OCI-M1 (cell line): ENCODE data around the gene SLC6A12.
"Not testable (repeated sequence)": the region's sequence is repeated elsewhere in the genome, so short reads cannot be mapped to it uniquely, and the experiment has no call there.

ENCODE experiments used
- DNase-seq: peaks from one replicate; lab custom pipeline; 2025; lab: John Stamatoyannopoulos, UW

The SLC6A12 gene

DNA sequence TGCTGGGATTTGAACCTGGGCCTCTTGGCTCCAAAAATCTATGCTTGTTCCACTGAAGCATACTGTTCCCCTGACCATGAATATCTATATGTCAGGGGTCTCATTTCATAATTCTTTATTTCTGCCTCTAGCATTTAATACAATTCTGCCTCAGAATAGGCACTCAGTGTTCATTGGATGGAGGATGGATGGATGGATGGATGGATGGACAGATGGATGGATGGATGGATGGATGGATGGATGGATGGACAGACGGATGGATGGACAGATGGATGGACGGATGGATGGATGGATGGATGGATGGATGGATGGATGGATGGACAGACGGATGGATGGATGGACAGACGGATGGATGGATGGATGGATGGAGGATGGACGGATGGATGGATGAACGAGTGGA, 3.1 kb upstream of the SLC6A12 start:
- not testable (repeated sequence) for DNase-seq

DNA sequence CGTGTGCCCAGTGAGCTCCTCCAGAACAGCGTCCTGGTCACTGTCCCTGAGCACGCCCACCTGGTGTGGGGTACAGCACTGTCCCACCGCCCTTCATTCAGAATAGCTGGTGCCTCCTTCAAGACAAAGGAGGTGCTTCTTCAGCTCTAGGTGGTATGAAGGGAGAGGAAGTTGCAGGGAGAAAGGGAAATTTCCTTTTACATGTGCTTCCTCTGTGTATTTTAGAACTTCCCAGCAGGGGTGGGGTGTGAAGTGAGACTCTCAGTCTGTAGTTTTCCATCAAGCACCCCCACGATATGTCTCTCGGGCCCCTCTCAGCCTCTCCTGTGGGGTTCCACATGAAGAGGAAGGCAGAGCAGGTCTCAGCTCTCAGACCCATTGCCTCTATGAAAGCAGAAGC, 1.2 kb upstream of the SLC6A12 start:
- DNase-seq, result no peak

DNA sequence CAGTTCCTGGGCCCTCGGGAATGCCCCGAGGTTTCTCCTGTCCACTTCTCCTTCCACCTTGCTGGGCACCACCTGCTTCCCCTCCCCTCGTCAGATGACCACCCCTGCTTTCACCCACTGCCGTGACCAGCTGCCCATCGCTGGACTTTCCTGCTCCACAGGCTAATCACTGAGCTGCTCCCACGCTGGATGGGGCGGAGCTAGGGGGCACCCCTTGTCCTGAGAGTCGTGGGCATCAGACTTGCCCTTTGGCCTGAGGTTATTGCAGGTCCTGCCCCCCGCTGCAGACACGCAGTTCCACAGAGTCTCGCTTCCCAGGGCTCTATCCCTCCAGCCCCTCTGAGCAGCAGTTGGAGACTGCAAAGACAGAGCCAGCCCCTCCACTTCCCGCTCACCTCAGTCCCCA, 427 bp downstream of the SLC6A12 start:
- DNase-seq, result no peak

DNA sequence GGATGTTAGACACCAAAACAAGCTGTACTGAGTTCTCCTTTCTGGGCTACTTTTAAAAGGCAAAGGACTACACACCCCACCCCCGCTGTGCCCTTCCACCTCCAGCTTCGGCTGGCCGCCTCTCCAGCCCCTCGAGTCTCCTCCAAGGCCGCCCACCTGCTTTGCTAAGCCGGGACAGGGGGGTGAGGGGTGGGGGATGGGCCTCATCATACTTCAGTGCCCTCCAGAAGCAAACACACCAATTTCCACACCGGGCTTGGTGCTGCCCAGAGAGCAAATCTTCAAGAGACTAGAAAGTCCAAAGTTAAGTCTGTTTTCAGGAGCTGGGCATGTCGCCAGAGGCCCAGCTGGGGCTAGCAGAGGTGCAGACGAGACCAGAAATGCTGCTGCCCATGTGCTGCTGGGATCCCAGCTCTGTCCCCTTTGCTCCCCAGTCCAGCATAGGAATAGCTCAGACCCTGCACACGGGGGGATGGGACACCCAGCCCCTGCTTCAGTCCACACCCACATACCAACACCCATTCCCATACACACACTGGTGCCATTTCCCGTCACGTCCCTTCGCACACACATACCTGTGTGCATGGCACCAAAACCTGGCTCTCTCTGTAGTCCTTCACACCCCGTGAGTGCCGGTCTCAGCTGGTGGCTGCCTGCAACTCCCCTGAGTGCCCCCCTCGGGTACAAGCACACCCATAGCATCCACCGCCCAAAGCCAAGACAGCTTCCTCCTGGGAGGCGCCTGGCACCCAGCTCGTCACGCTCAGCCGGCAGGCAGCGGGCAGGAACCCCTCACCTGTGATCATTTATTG, 1.0 kb downstream of the SLC6A12 start:
- DNase-seq, result no peak

DNA sequence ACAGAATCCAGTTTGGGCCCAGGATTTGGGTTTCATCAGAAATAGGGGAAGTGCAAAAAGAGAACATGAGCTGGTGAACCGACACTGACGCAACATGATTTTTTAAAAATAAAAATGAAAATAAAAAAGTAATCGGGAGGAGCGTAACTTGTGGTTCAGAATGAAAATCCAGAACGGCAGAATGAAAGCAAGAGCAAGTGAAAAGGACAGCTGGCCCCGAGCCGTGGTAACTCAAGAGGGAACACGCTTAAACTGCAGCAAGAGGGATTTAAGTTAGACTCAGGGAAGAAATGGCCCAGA, 1.6 kb downstream of the SLC6A12 start:
- peak; percentile 36 for DNase-seq

DNA sequence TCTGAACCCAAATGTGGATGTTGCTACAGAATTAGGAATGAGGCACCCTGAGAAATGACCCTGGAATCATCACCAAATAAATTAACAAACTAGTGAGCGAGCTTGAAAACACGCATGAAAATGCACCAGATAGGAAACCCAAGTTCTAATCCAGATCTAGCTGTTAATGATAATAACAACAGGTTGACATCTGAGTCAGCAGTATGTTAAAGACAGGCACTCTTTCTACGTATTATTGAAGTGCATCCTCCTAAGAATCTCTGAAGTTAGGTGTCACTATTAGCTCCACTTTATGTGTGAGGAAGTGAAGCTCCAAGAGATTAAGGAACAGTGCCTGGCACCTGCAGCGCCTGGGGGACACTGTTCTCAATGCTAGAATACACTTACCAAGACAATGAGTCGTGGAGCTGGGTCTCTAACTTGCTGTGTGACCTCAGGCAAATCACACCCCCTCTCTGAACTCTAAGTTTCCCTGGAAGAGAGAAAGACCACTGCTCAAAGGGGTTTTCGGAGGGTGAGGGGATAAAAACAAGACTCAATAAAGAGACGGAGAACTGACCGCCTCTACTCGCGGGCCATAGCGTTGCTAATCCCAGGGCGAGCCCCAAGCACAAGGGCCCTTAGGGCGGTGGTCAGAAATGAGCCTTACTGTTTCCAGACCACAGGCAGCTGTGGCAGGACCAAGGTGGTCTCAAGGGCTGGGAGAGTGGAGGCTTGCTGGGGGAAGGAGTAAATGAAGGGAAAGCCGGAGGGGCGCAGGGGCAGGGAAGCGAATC, 2.1 kb downstream of the SLC6A12 start:
- no peak for DNase-seq

DNA sequence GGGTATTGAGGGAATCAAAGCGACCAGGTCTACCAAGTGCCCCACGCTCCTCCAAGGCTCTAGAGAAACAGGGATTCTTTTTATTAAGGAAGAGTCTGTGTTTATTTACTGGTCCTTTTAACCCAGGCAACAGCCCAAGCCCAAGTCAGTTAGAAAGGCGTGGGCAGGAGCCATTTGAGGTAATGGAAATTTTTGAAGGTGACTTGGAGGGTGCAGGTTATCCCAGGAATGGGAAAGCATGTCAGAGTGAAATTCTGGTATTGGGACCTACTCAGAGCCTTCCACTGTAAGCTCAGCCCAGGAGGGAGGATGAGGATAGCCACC, 2.9 kb downstream of the SLC6A12 start:
- DNase-seq, result no peak

DNA sequence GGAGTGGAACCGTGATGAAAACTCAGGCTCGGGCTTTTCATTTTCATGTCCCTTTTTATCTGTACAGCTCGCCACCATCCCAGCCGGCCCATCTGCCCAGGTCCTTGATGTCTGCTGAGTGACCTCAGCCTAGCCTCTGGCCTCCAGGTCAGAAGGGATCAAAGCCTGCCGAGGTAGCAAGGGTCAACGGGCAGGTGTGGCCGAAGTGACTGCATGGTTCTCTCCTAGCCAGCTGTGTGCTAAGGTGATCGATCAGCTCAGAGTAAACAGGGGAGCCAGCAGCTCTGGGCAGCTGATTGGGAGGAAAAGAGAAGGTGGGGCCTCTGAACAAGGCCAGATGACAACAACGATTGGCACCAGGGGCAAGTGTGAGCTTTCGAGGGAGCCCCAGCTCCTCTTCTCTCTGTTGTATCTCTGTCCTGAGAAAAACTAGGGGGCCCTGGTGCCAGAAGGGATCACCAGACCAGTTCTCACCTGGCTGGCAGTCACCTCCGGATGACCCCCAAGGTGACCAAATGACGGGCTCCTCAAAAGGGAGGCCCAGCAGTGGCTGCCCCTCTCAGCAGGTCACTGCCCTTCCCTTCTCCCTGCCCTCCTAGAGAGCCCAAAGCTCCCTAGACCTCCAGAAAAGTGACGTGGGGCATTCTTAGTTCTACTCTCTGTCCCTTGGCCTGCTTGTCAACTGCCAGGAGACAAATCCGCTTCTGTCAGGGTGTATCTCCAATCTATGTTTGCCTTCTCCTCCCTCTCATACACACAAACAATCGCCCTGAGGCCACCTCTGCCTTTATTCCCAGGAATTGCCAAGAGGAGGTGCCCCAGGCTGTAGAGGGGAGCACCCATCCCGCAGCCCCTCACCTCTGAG, 3.4 kb downstream of the SLC6A12 start:
- no peak for DNase-seq

DNA sequence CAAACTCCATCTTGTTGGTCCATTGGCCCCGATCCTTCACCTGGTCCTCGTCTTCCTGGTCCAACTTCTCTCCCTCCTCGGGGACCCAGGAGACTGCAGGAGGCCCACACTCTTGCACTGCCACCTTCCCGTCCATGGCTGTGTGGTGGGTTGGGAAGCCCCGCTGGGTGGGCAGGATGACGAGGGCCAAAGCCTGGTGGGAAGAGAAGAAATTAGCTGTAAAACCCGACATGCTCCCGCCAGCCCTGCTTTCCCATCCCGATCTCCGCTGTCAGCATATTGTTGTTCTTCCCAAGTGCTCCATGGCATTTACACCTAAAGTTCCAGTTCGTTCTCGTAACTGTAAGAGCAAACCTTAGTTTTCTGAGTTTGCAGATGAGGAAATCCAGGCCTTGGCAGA, 4.1 kb downstream of the SLC6A12 start:
- DNase-seq, result no peak

DNA sequence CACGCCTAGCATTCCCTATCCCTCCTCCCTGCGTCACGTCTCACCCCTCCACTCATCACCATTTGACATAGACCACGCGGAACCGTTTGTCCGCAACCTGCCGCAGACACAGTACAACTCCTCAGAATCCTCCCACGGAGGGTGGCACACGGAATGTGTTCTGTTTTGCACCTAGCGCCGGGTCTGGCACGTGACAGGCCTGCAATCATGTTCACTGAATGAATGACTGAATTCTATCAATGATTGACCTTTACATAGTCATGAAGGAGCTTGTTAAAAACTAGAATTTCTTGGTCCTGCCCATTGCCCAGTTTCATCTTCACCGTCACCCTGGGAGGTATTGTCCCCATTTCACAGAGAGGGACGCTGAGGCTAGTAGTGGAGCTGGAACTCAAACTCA, 4.7 kb downstream of the SLC6A12 start:
- DNase-seq, result no peak

DNA sequence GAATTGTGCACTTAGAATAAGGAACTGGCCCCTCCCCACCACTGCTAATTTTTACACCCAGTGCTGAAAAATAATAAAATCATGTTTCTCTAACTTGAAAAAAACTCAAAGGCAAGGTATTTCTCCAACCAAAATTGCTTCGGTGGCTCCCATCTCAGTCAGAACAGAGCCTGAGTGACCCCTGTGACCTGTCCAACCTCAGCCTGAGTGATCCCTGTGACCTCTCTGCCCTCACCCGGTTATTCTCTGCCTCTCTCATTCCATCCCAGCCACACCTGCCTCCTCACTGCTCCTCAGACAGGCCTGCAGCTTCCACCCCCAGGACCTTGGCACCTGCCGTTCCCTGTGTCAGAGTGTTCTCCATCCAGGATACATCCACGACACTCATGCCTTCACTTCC, 5.1 kb downstream of the SLC6A12 start:
- no peak for DNase-seq

DNA sequence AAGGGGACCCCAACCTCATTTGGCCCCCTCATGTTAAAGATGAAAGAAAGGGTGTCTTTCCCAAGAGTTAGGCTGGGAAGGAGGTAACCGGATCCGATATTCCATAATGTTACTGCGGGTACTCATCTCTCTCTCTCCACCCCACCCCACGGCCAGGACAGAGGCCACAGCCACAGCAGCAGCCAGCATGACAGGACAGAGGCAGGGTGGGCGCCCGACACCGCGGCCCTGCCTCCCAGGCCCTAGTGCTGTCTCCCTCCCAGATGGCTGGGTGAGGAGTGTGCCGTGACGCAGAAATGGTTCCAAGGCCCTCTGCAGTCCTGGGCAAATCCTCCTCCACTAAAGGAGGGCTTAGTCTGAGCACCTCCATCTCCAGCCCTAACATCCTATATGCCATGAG, 6.2 kb downstream of the SLC6A12 start:
- no peak for DNase-seq

DNA sequence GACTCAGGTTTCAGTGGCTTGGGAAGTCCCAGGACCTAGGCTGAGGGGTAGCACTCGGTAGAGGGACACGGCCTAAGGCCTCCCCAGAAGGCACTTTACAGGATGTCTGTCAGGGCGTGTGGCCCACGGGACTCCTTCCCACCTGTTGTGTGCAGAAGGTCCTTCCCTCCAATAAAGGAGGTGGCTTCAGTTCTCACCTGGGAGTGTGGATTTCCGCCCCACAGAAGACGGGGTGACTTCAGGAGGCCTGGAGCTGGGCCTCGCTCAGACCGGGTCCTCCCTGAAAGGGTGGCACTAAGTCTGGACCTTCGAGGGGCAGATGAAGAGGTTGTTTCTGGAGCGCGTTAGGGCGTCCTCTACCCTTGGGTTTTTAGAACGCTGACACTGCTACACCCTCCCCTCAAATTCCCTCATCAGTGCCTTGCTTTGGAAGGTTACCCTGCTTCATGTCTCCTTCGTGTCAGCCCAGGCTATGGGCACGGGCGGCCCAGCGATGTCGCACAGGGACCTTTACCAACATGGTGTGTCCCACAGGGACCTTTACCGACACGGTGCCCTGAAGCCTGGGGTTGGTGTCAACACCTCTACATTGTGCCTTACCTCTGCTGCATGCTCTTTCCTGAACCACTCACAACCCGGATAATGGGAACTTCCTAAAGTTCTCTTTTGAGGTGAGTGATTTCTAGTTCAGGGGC, 7.1 kb downstream of the SLC6A12 start:
- no peak for DNase-seq

DNA sequence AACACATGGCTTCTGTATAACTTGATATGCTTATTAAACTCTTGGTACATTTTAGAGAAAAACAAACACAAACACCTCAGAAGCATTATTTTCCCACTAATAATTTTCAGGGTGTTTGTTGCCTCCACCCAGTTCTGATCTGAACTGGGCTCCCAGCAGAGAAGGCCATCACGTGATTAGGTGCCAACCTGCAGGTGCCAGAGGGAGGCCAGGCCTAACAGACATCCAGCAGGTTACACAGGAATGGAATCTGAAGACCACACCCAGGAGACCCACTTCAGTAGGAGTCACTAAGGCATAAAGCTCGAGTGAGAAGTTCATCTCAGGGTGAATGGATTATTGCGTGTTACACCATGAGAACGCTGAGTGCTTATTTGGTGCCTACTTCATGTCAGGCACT, 8.9 kb downstream of the SLC6A12 start:
- no peak for DNase-seq

DNA sequence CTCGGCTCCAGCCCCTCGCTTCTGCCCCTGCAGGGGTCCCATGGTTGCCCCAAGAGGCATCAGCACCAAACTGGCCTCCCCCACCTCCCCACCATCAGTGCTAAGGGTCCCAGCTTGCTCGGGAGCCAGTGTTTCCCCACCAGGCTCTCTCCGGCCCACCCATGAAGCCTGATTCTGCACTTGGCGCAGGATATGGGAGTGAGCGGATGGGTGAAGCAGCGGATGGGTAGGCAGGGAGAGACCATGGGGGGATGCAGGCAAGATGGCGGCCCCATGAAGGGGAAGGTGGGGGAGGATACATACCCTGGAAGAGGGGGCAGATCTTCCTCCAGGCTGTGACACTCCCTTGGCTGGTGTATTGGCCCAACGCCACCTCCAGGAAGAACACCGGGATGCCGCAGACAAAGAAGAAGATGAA, 9.7 kb downstream of the SLC6A12 start:
- no peak for DNase-seq

DNA sequence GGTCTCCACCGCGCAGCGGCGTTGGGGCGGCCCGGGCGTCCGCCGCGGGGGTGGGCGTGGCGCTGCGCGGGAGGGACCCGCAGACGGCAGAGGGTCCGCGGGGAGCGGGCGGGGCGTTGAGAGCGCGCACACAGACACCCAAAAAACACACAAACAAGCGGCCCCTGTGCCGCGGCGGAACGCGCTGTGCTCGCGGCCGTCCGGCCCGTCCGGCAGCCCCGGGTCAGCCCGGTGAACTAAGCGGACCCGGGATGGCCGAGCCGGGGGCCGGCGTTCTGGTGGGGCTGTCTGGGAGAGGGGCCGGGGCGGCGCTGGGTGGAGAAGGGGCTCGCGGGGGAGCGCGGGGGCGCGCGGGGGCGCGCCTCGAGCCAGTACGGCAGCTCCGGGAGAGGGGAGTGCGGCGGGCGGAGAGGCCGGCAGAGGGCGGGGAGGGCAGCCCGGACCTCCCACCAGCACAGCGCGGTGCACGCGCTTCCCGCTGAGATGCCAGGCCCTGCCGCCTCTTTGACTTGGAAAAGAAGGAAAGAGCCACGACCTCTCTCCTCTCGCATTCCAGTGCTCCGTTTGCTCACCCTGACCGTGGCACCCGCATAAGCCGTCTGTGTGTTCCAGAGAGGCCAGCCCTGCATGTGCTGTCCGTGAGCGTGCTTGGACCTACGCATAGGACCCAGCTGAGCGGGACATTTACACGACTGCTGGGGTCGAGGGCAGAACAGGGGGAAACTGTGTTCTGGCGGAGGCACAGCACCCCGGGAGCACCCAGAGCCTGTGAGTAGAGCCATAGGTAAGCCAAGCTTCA, 10.3 kb downstream of the SLC6A12 start:
- DNase-seq, result no peak

DNA sequence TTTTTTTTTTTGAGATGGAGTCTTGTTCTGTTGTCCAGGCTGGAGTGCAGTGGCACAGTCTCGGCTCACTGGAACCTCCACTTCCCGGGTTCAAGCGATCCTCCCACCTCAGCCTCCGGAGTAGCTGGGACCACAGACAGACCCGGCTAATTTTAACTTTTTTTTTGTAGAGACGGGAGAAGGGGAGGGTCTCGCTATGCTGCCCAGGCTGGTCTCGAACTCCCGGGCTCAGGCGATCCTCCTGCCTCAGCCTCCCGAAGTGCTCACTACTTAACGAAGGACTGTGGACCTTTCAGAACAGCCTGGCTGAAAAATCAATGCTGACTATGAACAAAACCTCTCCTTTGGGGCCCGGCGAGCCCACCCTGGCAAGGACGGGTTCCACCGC, 10.9 kb downstream of the SLC6A12 start:
- no peak for DNase-seq

DNA sequence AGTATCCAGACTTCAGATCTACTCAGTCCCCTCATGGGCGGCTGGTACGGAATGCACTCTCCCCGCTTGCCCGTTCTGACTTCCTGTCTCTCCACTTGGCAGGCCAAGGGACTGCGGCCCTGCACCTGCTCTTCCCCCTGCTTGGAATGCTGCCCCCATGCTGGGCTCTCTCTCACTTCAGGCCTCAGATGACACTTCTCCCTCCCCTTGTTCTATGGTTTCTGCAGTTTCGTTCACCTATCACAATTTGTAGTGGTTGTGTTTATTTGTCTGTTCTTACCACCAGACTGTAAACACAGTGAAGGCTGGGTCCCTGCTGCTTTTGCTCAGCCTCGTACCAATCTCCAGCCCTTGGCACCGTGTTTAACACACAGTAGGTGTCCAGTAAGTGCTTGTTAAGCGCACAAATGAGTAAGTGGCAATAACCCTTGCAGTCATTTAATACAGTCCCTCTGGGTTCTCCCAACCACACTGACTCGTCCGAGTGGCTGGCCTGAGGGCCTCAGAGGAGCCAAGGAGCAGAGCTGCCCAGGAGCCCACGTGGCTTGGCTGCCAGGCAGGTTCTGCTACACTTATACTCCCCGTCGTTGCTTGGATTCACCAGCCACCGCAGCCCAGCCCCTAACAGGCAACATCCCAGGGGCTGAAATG, 11.8 kb downstream of the SLC6A12 start:
- no peak for DNase-seq

DNA sequence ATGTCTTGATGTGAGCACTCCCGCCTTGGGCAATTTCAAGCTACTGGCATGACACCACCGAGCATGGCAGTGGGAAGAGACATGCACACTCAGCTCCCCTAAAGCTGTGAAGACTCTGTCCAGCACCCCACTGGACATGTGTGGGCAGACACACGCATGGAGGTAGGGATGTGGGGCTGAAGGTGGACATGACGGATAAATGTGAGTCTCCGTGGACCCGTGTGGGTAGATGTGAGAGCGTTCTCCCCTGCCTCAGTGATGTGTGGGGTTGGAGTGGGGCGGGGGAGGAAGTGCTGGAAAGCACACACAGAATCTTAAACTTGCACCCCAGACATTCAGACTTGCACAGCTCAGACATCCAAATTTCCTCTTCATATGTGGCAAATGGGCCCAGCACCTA, 12.6 kb downstream of the SLC6A12 start:
- no peak for DNase-seq

DNA sequence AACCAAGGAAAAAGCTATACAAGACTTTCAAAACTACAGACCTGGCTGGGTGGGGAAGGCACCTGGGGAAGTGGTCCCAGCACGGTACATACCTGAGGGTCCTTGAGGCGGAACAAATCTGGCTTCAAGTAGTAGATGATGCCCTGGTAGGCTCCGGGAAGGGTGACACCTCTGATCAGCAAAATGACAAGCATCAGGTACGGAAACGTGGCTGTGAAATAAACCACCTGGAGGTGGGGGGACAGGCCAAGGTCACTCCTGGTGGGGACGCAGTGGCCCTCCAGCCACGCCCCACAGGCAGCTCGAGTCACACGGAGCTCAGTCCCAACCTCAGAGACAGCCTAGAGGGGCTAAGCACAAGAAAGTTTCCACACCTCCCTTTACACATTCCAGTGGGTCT, 15.3 kb downstream of the SLC6A12 start:
- no peak for DNase-seq
